ENCODE results near the gene STKLD1. TPM values are rescaled to one million over a fixed set of nuclear protein-coding genes. Genes with fewer than 3 reads are reported as not detected.

Gene STKLD1
- total and polyA plus RNA-seq, 9 of the 15 experiments (the other 6 are each of a cell fraction or from before 2014, with no cell fraction given): 0.10 to 0.65 (median 0.33) TPM; not detected in 2

DNA sequence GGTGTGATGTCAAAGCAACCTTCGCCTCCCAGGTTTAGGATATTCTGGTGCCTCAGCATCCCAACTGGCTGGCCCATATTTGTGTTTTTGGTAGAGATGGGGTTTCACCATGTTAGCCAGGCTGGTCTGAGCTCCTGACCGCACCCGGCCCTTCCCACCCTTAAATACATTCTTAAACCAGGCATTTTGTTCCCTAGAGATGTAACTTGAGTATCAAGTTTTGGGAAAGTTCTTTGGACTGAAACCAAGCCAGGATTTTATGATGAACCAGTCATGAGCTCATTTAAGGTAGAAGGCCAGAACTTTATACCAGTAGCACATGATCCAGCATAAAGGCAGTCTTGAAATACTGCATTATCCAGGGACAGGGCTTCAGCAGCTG, 24.6 kb upstream of the STKLD1 start:
- no peak for TF ChIP-seq ARHGAP35 (IDR thresholded peaks at IDR 0.05; ENCODE audit: partially characterized antibody)
- no peak for TF ChIP-seq TAF1 (IDR thresholded peaks at IDR 0.05; ENCODE audit: control insufficient read depth, extremely low read depth, insufficient read depth, low read length, severe bottlenecking)
- no peak for TF ChIP-seq ADNP (tag; IDR thresholded peaks at IDR 0.05)
- TF ChIP-seq HCFC1 (IDR thresholded peaks at IDR 0.05; ENCODE audit: low read depth, low read length): no peak
- TF ChIP-seq COPS2 (conservative IDR thresholded peaks at IDR 0.05): no peak
- TF ChIP-seq NKRF (IDR thresholded peaks at IDR 0.05; ENCODE audit: borderline replicate concordance): no peak
- 0 out of 2 replicates have a peak, but pooled peaks have one; percentile 4 for TF ChIP-seq RBFOX2 (IDR thresholded peaks at IDR 0.05; ENCODE audit: low read depth, low read length)
- TF ChIP-seq ZNF354B (CRISPR knock-in tag; IDR thresholded peaks at IDR 0.05): no peak
- no peak for TF ChIP-seq ZBTB7A (IDR thresholded peaks at IDR 0.05; ENCODE audit: borderline replicate concordance, control insufficient read depth, low read depth, low read length)
- no peak for TF ChIP-seq ZNF655 (CRISPR knock-in tag; IDR thresholded peaks at IDR 0.05)
- TF ChIP-seq KDM4B (IDR thresholded peaks at IDR 0.05; ENCODE audit: borderline replicate concordance in 2 of 2, low read depth in 1 of 2): no peak
- TF ChIP-seq MNT (conservative IDR thresholded peaks at IDR 0.05): peak in 1 of 2 experiments; percentile 17; a peak in 1 of 4 replicates
- TF ChIP-seq CEBPB (tag; IDR thresholded peaks at IDR 0.05): no peak
- no peak for TF ChIP-seq NFRKB (IDR thresholded peaks at IDR 0.05; ENCODE audit: low read depth)
- no peak for TF ChIP-seq ZNF644 (tag; IDR thresholded peaks at IDR 0.05; ENCODE audit: low read depth)
- TF ChIP-seq ZBTB1 (CRISPR knock-in tag; IDR thresholded peaks at IDR 0.05; ENCODE audit: borderline replicate concordance, low read depth): no peak
- Histone ChIP-seq H3K36me3 (ENCODE audit: control insufficient read depth, insufficient read depth, low read length) (peaks cover 57% of the 10 kb centered on the region), H3K9me1 (ENCODE audit: control insufficient read depth, insufficient read depth, low read length) (peaks cover 3% of the 10 kb centered on the region), H2AFZ (ENCODE audit: low read depth, low read length) (no peak overlapping the region), H3K27me3 (ENCODE audit: control insufficient read depth in 2 of 2, insufficient read depth in 2 of 2, low read length in 2 of 2) (no peaks in the 10 kb centered on the region), H3K4me3 (no peak overlapping the region), H3K4me1 (replicated peaks in 1 of 2; ENCODE audit: control insufficient read depth in 2 of 2, insufficient read depth in 2 of 2, low read length in 2 of 2) (peaks cover 13 to 30% of the 10 kb centered on the region in 2 experiments; a peak in 4 of 5 replicates), H3K9ac (ENCODE audit: insufficient read depth in 1 of 2, low read depth in 2 of 2, low read length in 2 of 2) (no peak overlapping the region), H3K27ac (ENCODE audit: extremely low read depth, low read depth, low read length) (peak overlapping the region; percentile 34; the same call in 1 of the 3 replicates), H3K9me3 (replicated peaks; ENCODE audit: control insufficient read depth, insufficient read depth, low read depth, low read length) (no peaks in the 10 kb centered on the region), H3K4me2 (ENCODE audit: insufficient read depth, low read length) (peak overlapping the region; percentile 3; the same call in 1 of the 2 replicates), H3K79me2 (ENCODE audit: control insufficient read depth, insufficient read depth, low read length) (peaks cover 60% of the 10 kb centered on the region), H4K20me1 (replicated peaks; ENCODE audit: control insufficient read depth, insufficient read depth, low read length) (peaks cover 30% of the 10 kb centered on the region)
- DNase-seq (ENCODE audit: extremely low read depth in 1 of 4, low spot score in 3 of 4): no peak
- no peak for FAIRE-seq
- ATAC-seq: no peak
- in situ Hi-C loops (cut with MboI) (no loop called here), intact Hi-C loops (cut with micrococcal nuclease) (no loop called here)
- ChIA-PET CTCF (ENCODE audit: low intra/inter-chr PET ratio) (no interaction called here), POLR2A (interaction anchor here (0.8 to 7.4 kb wide), 12 partner anchors 8 to 190 kb away, joined by 3 to 33 read pairs (median 5); partner anchors contain the start of gene STKLD1)
- BruUV-seq (replicated peaks): no TSS peak
- WGBS (ENCODE audit: insufficient coverage, low coverage, missing lambda C conversion rate): 92% methylated on average over 3 of the region's 3 CpGs

Data from K562 (cell line).